Thoracic aorta (tissue), 2 donors: ENCODE results near the gene ZFAND3. TPM values are rescaled to one million over a fixed set of nuclear protein-coding genes. Genes with fewer than 3 reads are reported as not detected.

Source experiments
- ATAC-seq: fragments of 150-250 bp; one replicate; pipeline ENCODE4 v1.8.0; 2017; ENCODE audit warnings: low read depth; ENCODE audit not compliant: insufficient number of reproducible peaks, low FRiP score
- DNase-seq: peaks from one replicate; pipeline ENCODE4 v3.0.0-alpha.2; 2020; ENCODE audit warnings: low spot score
- H3K27ac ChIP-seq, 2 donors: fragments of 200-600 bp; sonication (generic); 1 replicate in 1 of 2; 2 replicates in 1 of 2; pipeline ENCODE4 v1.5.1; 2016; ENCODE audit warnings: mild to moderate bottlenecking in 2 of 2, moderate library complexity in 2 of 2
- H3K27me3 ChIP-seq: fragments of 200-600 bp; sonication (generic); replicated peaks from 2 replicates; pipeline ENCODE4 v1.6.0; 2016; ENCODE audit warnings: mild to moderate bottlenecking; ENCODE audit not compliant: insufficient read depth
- H3K36me3 ChIP-seq: fragments of 200-600 bp; sonication (generic); one replicate; pipeline ENCODE4 v1.5.1; 2016
- H3K4me1 ChIP-seq, 2 donors: fragments of 200-600 bp; sonication (generic); 1 replicate in 1 of 2; 2 replicates in 1 of 2; pipeline versions ENCODE4 v1.5.1 to v1.6.0; 2016; ENCODE audit warnings: low read depth in 2 of 2, mild to moderate bottlenecking in 1 of 2; ENCODE audit not compliant: control insufficient read depth in 1 of 2
- H3K4me3 ChIP-seq: fragments of 200-600 bp; sonication (generic); 2 replicates; pipeline ENCODE4 v1.5.1; 2016; ENCODE audit warnings: mild to moderate bottlenecking
- H3K9me3 ChIP-seq: fragments of 200-600 bp; sonication (generic); 2 replicates; pipeline ENCODE4 v1.5.1; 2016
- total RNA-seq, 2 donors: library from RNA; depleted of rRNA; stranded (reverse); fragments of >200 nt; gene quantifications; one replicate each; pipeline versions ENCODE4 v1.1.0 to v1.2.3, GENCODE V29; 2016
- TF ChIP-seq, protein P1 (sequence below): fragments of 200-600 bp; sonication (generic); IDR thresholded peaks from one replicate; pipeline ENCODE4 v1.5.1; 2019; ENCODE audit warnings: antibody characterized with exemption

The ZFAND3 gene
- total RNA-seq, 2 donors from 2014 or later = 45.4 to 56.2 TPM

DNA sequence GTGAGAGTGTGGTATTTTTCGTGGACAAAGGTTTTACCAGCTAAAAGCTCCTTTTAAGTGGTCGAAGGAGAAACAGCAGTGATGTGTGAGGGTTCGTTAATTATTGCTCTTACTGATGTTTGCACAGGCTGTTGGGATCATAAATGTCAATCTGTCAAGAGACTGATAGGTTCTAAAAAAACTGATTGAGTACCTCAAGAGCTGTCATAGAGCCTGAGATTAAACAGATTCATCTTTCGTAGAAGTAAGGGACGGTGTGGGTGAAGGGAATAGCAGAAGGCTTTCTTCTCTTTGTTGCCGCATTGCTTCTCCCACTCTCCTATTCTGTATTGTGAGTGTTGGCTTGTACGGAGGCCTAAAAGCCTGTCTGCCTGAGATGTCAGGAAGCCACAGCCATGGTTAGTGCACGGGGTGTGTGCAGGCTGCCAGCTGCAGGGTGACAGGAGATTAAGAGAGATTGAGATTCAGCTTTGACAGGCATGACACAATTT, 291.0 kb downstream of the ZFAND3 start:
- ATAC-seq (no peak), DNase-seq (no peak)
- Histone ChIP-seq H3K27me3 (no peaks in the 10 kb centered on the region), H3K4me1 (peaks cover 6 to 18% of the 10 kb centered on the region in 2 donors), H3K4me3 (no peak overlapping the region), H3K9me3 (no peaks in the 10 kb centered on the region), H3K36me3 (no peaks in the 10 kb centered on the region), H3K27ac (no peak overlapping the region)
- TF ChIP-seq, protein P1, sequence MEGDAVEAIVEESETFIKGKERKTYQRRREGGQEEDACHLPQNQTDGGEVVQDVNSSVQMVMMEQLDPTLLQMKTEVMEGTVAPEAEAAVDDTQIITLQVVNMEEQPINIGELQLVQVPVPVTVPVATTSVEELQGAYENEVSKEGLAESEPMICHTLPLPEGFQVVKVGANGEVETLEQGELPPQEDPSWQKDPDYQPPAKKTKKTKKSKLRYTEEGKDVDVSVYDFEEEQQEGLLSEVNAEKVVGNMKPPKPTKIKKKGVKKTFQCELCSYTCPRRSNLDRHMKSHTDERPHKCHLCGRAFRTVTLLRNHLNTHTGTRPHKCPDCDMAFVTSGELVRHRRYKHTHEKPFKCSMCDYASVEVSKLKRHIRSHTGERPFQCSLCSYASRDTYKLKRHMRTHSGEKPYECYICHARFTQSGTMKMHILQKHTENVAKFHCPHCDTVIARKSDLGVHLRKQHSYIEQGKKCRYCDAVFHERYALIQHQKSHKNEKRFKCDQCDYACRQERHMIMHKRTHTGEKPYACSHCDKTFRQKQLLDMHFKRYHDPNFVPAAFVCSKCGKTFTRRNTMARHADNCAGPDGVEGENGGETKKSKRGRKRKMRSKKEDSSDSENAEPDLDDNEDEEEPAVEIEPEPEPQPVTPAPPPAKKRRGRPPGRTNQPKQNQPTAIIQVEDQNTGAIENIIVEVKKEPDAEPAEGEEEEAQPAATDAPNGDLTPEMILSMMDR = no peak

- peaks cover 6 to 18% of the 10 kb centered on the region in 2 donors for H3K4me1 ChIP-seq
- no peaks in the 10 kb centered on the region for H3K27me3 ChIP-seq
- H3K27ac ChIP-seq = no peak overlapping the region
- DNase-seq = no peak
- no peaks in the 10 kb centered on the region for H3K36me3 ChIP-seq
- no peaks in the 10 kb centered on the region for H3K9me3 ChIP-seq
- ATAC-seq = no peak
- TF ChIP-seq, protein P1 = no peak
- no peak overlapping the region for H3K4me3 ChIP-seq
These were observed 292.7 kb downstream of the ZFAND3 start for GRCh38 chr6:38112181-38112580.

DNA sequence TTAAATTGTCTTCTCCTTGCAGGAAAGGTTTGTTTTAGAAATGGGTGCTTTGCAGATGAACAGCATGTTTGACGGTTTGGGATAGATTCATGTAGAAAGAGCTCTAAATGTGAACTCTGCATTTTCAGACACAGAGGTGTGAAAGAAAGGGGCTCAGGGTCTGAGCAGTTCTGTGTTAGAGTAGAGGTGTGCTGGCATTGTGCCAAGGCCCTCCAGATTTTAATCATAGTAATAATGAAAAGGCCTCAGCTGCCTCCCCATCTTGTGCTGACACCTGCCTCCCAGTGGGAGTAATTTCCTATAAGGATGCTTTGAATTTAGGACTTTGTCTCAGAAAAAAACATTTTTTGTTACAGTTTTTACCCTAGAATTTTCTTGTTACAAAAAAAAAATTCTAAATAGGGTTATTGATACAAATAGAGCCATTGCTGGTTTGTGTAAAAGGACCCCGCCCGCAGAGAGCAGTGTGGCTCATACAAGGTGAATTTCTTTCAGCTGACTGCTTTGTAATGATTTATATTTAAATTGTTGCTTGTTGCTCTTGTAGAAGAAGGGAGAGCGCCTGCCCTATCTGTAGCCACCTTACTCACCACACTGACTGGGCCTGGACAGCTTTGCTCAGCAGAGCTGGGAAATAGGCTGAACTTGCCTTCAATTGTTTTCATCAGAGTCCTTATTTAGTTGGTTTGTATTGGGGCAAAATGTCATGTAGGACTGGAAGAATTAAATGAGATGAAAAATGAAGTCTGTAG, 294.5 kb downstream of the ZFAND3 start:
- DNase-seq (no peak), ATAC-seq (no peak)
- no peaks in the 10 kb centered on the region for H3K9me3 ChIP-seq
- H3K4me1 ChIP-seq = peaks cover 6 to 18% of the 10 kb centered on the region in 2 donors
- no peaks in the 10 kb centered on the region for H3K27me3 ChIP-seq
- TF ChIP-seq, protein P1 = no peak
- no peak overlapping the region for H3K4me3 ChIP-seq
- H3K27ac ChIP-seq = no peak overlapping the region
- H3K36me3 ChIP-seq = no peaks in the 10 kb centered on the region

DNA sequence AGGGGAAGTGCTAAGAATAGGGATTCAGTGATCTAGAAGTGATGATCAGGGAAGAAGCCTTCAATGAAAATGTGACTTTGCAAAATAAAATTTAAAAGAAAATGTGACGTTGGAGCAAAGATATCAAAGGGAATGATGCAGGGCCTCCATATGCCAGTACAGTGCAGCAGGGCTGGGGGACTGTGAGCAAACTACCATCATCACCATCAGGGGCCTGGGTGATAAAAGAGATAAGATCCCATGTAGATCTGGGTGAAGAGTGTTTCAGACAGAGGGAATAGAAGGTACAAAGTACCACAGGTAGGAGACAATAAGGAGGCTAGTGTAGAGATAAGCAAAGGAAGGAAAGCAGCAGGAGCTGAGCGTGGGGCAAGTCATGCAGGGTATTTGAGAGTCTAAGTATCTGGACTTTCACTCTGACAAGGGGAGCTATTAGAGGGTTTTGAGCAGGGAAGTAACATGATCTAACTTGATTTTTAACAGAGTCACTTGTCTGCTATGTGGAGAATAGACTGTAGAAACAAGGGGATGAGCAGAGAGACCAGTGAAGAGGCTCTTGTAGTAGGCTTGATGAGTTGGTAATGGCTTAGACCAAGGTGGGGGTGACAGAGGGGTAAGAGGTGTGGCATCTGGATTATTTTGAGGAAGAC, 295.6 kb downstream of the ZFAND3 start:
- DNase-seq = no peak
- TF ChIP-seq, protein P1 = no peak
- Histone ChIP-seq H3K27ac (no peak overlapping the region), H3K9me3 (no peaks in the 10 kb centered on the region), H3K27me3 (no peaks in the 10 kb centered on the region), H3K4me1 (peaks cover 6 to 12% of the 10 kb centered on the region in 2 donors), H3K36me3 (no peaks in the 10 kb centered on the region), H3K4me3 (no peak overlapping the region)
- no peak for ATAC-seq

- H3K9me3 ChIP-seq = no peaks in the 10 kb centered on the region
- DNase-seq (no peak), ATAC-seq (no peak)
- TF ChIP-seq, protein P1 = no peak
- no peak overlapping the region for H3K27ac ChIP-seq
- no peaks in the 10 kb centered on the region for H3K27me3 ChIP-seq
- peaks cover 2 to 6% of the 10 kb centered on the region in 2 donors for H3K4me1 ChIP-seq
- H3K4me3 ChIP-seq = no peak overlapping the region
- H3K36me3 ChIP-seq = no peaks in the 10 kb centered on the region
These were observed 296.1 kb downstream of the ZFAND3 start for GRCh38 chr6:38115626-38116008.
